ENCODE data around the gene MAP3K3.
A peak's percentile ranks its signal among the peaks of the same experiment; 100 is the strongest.

The MAP3K3 gene

DNA sequence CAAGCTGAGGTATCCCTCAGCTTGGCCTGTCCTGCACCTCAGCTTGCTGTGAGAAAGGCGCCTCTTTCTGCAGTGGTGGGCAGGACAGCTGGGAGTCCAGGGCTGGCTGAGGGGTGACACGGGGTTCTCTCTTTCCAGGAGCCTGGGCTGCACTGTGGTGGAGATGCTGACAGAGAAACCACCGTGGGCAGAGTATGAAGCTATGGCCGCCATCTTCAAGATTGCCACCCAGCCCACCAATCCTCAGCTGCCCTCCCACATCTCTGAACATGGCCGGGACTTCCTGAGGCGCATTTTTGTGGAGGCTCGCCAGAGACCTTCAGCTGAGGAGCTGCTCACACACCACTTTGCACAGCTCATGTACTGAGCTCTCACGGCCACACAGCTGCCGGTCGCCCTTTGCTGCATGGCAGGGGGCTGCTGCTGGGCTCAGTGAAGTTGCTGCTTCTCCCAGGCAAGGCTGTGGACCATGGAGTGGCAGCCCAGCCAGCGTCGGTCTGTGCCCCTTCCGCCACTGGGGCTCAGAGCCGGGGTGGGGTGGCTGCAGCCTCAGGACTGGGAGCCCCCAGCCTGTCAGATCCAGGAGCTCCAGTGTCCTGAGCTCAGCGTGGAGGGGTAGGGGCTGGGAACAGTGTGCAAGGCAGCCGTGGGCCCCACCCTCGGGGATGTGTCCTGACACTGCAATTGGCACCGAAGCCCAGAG lies 71.3 kb downstream of the MAP3K3 start:
- peak in 1 of 51 donors; percentile 15 for DNase-seq

DNA sequence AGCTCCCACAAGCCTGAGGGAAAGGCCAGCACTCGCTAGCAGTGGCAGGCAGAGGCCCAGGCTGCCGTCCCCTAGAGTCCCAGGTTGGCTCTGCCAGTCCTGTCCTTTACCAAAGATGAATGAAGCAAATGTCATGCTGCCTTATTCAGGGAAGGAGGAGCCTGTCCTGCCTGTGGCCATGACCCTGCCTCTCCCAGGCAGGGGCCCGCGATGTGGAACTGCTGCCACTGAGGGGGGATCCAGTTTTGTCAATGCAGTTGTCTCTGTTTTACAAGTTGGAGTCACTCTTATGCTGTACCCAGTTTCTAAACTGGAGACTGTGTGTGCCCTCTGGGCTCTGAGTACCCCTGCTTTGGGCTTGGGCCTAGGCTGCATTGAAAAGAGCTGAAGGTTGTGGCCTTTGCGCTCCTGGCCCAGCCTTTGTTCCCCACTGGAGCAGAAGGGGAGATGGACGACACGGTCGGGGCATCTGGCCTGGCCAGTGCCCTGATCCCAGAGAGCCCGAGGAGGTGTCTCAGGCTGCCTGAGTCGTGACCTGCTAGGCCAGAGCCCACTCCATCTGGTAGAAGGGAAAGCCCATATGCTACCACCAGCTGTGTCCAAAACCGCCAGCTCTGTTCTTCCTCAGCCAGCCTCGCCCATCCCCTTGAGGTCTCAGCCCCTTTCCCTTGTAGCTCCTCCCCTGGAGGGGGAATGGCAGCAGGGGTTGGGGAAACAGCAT lies 72.2 kb downstream of the MAP3K3 start:
- DNase-seq, result no peak

DNA sequence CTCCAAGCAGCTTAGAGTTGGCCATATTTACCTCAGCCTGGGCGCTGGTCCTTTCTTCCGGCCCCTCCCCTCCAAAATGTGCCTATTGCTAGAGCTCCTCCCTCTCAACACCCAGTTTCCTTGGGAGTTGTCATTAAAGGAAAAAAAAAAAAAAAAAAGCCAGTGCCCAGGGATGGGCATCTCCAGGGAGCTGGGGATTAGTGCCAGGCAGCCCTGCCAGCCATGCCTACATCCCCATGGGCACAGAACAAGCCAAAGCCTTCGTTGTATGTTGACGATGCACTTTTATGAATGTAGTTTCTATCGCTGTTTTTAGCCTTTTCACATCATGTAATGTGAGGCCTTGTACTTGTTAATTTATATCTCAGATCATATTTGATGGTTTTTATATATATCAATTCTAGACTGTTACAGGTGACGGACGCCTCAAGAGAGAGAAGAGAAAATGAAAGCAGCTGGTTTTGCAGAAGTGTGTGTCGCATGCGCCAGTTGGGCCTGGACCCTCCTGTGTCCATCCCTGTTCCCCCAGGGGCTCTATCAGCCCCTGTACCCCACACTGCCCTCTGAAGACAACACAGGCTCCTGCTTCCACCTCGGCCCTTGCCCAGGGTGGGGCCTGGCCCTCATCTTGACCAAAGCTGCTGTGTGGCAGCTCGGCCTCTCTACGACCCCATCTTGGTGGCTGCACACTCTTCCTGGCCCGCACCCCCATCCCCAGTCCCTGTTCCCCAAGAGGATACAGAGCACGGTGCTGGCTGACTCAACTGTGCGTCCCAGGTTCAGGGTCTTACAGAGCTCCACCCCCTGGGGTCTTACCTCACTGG lies 72.9 kb downstream of the MAP3K3 start:
- no peak for DNase-seq

DNA sequence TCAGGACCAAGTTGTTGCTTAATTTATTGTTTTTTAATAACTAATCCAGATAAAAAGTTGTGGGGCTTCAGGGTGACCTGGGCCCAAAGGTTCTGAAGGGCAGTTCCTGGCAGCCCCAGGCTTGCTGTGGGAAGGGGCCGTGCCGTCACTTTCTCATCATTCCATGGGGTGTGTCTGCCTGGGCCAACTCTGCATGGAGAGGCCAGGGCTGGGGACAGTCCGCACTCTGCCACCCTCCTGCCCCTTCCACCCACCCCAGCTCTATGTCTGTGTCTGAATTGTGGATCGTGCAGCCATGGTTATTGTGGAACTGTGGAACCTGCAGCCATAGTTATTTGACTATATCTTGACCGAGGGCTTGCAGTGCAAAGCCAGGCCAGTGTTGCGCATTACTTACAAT lies 73.7 kb downstream of the MAP3K3 start:
- no peak for DNase-seq

DNA sequence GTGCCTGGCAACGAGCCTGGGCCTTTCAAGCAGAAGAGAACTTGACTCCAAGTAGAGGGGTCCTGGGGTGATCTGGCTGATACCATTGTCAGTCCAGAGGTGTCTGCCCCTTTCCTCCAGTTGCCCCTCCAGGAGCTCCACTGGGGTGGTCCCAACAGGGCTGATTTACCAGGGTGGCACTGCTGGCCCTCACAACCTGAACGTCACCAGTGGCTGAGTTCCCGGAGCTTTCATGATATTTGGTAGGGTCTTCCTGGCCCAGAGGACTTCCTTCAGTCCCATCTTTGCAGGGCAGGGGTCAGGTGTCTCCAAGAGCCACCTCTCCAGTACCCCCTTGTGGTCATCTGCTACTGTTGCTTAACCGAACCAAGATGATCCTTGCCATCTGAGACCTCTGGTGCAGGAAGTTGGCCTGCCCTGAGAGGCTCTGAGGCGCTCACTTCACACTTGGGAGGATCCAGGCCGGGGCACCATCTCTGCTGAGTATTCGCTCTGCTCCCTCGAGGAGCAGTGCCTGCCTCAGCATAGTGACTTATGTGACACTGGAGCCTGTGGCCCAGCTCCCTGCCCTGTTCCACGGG lies 74.3 kb downstream of the MAP3K3 start:
- no peak for DNase-seq

DNA sequence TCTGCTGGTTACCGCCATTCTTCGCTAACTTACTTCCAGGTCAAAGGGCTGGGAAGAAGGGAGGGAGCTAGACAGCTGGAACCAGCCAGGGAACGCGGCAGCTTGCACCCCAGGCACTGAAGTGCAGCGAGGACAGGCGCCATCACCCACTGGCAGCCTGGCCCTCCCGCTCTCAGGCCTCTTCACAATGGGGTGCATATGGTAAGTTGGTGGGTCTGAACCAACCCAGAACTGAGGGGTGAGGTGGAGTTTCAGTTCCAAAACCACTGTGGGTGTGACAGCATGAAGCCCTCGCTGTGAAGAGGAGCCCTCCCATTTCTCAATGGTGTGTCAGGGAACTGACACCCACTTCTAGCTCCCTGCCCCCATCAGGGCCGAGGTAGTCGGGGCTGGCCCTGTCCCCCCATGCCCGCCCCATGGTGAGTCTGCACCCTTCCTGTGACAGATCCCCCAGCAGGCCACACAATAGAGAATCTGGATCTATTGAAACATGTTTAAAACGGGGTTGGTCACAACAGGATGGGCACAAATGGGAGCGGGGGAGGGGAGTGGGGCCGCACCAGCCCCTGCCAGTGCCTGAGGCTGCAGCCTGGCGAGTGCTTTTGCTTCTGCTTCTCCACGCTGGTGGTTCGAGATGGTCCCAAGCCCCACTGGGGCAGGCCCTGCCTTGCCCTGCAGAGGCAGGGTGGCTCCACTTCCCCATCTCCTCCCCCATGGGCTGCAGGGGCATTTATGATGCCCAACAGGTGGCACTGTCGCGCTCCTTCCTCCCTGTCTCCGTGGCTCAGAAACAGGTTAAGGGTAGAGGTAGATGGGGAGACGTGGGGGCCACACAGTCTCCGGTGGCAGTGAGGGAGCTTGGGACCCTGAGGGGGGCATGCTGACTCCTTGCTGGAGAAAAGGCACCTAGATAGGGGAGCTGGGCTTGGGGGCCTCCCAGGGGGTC lies 75.4 kb downstream of the MAP3K3 start:
- DNase-seq, result peak in 10 of 51 donors; percentile 13 to 31 (median 22)

DNA sequence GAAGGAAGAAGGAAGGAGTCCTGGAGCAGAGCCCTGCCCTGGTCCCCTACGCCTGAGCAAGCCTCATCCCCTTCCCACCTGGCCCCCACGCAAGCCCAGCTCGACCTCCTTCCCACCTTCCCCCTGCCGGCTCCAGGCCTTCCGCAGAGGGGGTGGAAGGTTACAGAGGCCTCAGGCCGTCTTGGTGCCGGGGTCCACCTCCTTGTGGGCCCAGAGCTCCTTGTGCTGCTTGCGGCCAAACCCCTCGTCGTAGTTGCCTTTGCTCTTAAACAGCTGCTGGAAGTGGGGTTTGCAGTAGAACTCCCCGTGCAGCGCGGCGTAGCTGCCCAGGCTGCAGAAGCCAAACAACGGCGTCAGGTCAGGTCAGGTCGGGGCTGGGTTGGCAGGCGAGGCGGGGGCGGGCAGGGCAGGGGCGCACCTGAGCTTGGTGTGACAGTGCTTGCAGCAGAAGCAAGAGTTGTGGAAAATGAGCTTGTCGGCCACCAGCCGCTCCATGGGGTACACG lies 76.2 kb downstream of the MAP3K3 start:
- DNase-seq, result peak in 1 of 51 donors; percentile 29

DNA sequence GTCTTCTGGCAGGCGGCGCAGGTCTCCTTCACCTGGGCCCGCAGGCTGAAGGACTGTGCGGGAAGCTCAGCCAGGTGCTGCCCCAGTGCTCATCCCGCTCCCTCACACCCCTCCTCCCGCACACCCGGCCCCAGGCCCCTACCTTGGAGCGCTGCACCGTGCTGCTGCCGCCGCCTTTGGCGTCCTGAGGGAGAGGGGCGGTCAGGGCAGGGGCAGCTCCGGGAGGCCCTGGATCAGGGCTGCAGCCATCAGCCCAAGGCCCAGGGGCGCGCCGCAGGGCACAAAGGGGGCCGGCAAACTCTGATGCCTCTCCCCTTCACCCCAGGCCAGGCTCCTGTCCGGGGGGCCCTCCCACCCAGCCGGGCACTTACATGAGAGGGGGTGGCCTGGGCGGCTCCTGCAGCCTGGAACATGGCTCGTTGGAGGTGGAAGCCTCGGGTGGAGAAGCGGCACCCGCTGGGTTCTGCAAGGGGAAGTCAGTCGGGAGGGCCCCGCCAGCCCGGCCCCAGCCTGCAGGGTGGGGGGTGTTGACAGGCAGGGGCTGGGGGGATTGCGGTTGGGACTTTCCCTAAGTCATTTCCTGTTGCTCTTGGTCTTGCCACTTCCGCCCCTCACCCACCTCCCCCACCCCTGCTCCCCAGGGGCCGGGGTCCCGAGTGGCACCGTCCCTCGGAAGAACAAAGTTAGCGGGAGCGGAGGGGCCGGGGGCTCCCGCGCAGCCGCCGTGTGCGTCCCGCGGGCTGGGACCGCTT lies 76.8 kb downstream of the MAP3K3 start:
- DNase-seq, result peak in 9 of 51 donors; percentile 10 to 35 (median 22)

DNA sequence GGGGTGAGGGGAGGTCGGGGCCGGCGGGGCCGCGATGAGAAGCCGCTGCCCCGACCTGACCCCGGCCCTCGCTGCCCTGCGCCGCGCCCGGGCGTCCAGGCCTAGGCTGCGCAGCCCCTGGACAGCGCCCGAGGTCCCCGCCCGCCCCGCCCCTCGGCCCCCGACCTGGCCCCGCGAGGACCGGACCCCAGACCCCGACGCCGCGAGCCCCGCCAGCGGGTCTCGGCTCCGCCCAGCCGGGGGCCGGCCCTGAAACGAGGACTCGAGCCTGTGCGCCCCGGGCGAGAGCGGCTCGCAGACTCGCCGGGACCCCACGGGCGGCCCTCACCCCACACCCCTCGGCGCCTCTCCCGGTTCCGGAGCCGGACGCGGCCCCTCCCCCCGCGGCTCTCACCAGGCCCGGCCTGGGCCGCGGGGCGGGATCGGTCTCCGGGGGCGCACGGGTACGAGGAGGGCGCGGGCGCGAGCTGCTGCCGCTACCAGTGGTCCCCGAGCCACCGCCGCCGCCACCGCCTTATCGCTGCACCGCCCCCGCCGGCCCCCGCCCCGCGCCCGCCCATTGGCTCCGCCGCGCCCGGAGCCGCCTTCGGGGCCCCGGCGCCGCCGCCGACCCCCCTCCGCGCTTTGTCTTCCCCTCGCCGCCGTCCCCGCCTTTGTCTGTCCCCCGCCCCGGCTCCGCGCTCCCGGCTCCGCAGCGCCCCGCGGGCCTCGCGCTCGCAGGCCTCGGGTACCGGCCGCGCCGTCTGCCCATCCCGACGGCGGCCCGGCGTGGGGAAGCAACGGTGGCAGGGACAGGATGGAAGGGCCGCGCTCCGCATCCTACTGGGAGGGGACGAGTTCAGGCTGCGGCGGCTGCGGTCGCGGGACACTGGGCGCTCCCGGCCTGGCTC lies 77.7 kb downstream of the MAP3K3 start, which contains the start of gene LIMD2:
TSS of gene LIMD2 (minus strand) at position 488 of the 890 bp plus-strand sequence. CDS start 827 bp downstream, outside the sequence.
- peak in 14 of 51 donors; percentile 20 to 56 (median 38) for DNase-seq

DNA sequence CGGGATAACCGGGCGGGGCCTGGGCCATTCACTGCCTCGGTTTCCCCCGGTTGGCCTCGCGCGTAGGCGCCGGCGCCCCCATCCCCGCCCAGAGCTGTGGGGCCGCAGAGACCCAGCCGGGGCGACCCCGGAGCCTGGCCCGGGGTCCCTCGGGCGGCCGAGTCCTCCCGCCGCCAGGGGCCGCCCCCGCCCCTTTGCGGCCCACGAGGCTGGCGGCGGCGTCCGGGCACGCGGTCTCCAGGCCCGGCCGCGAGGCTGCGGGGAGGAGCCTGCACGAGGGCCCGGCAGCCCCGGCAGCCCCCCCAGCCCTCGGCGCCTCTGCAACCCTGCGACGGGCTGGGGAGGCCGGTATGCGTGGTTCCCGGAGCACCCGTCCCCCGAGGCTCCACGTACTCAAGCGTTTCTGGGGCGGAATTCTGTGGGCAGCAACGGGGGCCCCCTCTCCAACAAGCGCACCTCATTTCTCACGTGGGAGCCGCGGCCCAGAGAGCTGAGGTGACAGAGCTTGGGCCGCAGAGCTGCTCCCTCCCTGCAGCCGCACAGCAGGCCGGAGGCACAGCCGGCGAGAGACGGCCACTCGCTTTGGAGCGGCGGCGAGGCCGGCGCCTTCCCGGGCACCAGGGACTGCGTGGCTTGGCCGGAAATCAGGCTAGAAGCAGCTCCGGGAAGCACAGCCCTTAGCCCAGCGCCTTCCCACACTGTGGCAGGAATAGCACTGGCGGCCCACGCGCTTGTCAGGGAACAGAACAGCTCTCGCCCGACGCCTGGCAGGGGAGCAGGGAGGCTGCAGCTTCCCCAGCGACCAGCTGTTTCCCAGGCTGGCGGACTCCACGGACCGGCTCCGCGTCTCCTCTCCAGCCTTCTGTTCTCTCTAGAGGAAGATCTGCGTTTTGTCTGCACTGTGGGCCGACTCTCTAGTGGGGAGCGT lies 78.6 kb downstream of the MAP3K3 start:
- peak in 23 of 51 donors; percentile 20 to 75 (median 39) for DNase-seq

DNA sequence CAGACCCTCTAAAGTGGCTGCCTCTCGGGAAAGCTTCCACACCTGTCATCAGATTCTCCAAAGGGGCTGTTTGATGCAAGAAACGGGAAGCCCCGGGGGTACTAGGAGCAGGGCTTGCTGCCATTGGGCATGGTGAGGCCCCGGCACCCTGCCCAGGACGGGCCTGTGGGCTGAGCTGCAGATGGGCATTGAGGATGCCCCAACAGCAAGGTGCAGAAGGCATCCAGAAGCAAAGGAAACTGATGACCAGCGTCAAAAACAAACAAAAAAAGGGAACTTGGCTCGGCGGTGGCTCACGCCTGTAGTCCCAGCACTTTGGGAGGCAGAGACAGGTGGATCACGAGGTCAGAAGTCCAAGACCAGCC lies 79.2 kb downstream of the MAP3K3 start:
- DNase-seq, result no peak

DNA sequence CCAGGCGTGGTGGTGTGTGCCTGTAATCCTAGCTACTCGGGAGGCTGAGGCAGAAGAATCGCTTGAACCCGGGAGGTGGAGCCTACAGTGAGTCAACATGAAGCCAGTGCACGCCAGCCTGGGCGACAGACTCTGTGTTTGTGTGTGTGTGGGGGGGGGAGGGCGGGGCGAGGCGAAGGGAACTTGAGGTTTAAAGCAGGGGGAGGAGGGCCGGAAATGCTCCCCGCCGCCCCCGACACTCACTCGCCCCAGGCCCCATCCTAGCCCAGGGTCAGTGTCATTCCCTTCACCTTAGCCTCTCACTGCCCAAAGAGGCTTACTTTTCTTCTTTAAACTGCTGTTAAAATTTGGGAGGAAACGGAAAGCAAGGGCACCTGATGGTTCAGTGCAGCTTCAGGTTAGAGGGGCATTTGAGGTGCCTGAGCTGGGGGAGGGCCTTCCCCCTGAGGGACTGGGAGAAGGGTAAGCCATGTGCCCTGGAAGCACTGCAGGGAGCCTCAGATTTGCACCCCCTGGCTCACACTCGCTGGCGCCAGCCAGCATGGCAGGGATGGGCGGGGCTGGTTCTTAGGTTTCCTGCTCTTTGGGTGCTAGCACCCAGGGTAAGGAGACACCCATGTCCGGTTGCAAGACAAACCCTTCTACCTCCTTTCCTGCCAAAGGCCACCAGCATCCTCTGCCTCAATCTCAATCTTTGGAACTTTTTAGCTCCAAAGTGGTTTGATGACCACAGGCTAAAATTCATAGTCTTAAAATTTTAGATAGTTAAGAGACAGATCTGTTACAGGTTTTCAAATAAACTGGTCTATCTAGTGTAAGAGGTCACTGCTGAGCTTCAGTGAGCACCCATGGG lies 79.9 kb downstream of the MAP3K3 start:
- no peak for DNase-seq

DNA sequence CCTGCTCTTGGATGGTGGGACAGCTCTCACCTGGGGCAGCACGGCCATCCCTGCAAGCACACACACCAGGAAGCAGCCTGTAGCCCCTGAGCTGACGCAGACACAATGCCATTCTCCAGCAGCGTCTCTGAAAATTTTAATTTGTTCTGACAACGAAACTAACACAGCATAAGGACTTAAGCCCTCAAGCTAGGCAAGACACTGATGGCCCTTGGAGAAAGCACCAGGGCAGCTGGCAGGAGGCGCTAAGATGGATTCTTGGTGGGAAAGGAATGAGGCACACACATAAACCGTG lies 80.5 kb downstream of the MAP3K3 start:
- DNase-seq, result no peak

DNA sequence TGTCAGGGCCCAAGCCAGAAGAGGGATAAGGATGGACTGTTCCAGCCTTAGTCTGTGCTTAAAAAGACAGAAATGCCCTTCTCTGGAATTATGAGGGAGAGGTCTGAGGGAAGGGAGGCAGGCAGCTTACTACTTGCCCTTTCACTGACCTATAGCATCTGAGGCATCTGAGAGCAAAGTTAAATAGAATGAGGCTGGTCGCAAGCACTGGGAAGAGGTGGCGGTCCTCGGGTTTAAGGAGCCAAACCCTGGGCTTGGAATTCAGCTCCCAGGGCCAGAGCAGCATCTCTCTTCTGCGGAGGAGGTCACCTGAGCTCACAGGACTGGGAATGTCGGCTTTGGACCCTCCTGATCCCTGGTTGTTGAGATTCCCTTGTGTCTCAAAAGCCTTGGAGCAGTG lies 80.8 kb downstream of the MAP3K3 start:
- no peak for DNase-seq

DNA sequence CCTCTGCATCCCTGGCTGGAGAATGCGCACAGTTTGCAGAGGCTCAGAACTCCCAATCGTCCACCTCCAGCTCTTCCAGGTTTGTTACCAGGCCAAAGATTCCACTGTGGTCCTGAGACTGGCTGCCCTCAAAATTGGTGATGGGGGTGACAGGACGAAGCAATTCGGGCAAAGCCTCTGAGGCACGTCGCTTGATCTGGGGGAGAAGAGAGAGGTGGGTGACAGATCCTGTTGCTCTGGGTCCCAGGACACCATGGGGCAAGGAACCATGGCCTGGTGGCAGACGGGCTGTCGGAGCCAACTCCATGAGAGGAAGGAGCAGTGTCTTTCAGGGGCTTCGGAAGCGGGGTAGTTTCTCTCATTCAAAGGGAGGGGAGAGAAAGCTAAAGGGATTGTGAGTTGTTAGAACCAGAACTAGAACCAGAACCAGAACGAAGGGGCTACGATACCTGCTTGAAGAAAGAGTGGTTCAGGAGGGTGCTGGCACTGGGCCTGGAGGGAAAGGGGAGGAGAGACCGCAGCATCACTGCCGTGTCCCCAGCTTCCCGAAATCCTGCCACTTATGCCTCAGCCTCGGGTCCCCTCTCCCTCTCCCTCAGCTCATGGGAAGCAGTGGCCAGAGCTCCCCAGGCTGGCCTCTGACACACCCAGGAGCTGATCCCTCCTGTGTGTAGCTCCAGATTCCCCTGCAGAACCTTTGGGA lies 81.5 kb downstream of the MAP3K3 start:
- no peak for DNase-seq

DNA sequence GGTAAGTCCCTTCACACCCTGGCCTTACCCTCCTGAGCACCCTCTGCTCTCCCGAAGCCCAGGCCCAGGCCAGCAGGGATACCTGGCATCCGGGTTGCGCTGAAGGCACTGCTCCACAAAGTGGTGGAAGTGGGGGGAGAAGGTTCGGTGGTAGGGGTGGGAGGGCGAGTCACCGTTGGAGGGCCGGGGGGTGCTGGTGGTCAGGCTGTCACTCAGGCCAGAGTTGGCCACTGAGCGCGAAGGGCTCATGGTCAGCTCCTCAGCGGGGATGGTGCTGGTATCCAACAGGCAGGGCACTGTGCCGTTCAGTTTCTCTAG lies 82.0 kb downstream of the MAP3K3 start:
- DNase-seq, result no peak

Measured in hypothalamus (tissue), 51 donors.